Measurements from ENCODE around the gene CDHR2.

The CDHR2 gene

DNA sequence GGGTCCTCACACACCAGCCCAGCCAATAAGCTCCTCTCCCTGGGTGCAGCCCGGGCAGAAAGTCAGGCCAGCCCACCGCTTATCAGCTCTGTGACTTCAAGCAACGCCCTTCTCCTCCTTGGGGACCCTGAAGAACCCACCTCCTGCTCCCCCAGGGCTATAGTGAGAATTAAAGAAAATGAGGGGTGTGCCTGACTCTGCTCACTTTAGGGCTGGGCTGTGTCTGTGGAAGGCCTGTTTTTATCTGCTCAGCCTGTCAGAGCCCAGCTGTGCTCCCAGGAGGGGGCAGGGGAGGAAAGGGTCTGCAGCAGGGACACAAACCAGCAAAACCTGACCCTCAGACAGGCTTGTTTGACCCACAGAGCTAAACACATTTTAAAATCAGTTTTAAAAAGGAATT lies 56.9 kb downstream of the CDHR2 start:
- no peaks in the 10 kb centered on the region for H3K36me3 ChIP-seq (ENCODE audit: control insufficient read depth, insufficient read depth, low read length)
- peaks cover 17% of the 10 kb centered on the region for H3K27me3 ChIP-seq (ENCODE audit: control insufficient read depth, insufficient read depth, low read length, poor library complexity, severe bottlenecking)
- H3K27ac ChIP-seq (ENCODE audit: insufficient read depth, low read depth, low read length, poor library complexity, severe bottlenecking): no peak overlapping the region
- no peaks in the 10 kb centered on the region for H3K4me1 ChIP-seq (ENCODE audit: control insufficient read depth, insufficient read depth, low read length)
- no peaks in the 10 kb centered on the region for H3K9me3 ChIP-seq (ENCODE audit: control insufficient read depth, low read length)
- H3K4me3 ChIP-seq (ENCODE audit: insufficient read depth, low read depth, low read length): no peak overlapping the region
- WGBS, 2 experiments: 70 to 71% methylated on average over 3 of the region's 3 CpGs

DNA sequence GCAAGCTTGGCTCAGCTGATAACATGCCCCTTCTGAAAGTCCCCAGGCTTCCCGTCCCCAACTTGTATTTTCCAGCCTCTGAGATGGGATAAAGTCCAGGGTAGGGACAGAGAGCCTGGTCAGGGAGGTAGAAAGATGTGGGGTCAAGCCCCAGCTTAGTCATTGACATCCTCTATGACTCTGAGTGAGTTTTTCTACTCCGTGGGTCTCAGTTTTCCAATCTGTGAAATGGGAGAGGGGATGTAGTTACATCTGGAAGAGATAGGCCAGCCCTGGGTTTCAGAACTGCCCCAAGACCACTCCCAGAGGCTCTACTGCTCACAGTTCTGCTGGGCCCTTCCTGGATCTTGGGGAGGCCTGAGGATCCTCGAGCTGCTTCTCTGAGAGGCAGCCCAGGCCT lies 57.7 kb downstream of the CDHR2 start:
- no peak overlapping the region for H3K4me3 ChIP-seq (ENCODE audit: insufficient read depth, low read depth, low read length)
- no peaks in the 10 kb centered on the region for H3K9me3 ChIP-seq (ENCODE audit: control insufficient read depth, low read length)
- H3K4me1 ChIP-seq (ENCODE audit: control insufficient read depth, insufficient read depth, low read length): no peaks in the 10 kb centered on the region
- no peaks in the 10 kb centered on the region for H3K36me3 ChIP-seq (ENCODE audit: control insufficient read depth, insufficient read depth, low read length)
- no peak overlapping the region for H3K27ac ChIP-seq (ENCODE audit: insufficient read depth, low read depth, low read length, poor library complexity, severe bottlenecking)
- H3K27me3 ChIP-seq (ENCODE audit: control insufficient read depth, insufficient read depth, low read length, poor library complexity, severe bottlenecking): peaks cover 24% of the 10 kb centered on the region
- WGBS, 2 experiments: 92 to 94% methylated on average over 3 of the region's 3 CpGs

DNA sequence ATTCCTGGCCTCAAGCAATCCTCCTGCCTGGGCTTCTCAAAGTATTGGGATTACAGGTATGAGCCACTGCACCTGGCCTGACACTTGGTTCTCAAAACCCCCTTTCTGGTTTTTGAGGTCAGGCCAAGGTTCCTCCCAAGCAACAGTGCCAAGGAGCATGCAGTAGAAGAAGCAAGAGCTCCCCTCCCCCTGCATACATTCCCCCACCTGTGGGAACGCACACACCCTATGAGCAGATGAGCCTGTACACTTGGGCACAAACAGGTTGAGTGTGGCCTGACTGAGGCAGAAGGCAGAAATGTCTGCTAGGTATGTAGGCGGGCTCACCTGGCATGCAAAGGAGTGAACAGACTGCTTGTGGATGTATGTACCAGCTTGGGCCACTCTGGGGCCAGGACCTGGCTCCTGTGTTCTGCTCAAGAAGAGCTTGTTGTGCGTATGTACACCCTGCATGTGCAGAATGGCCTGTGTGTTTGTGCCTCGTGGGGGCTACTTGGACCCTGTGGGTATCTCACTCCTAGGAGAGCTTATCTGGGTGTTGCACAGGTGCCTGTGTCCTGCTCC lies 59.1 kb downstream of the CDHR2 start:
- no peak overlapping the region for H3K4me3 ChIP-seq (ENCODE audit: insufficient read depth, low read depth, low read length)
- H3K36me3 ChIP-seq (ENCODE audit: control insufficient read depth, insufficient read depth, low read length): no peaks in the 10 kb centered on the region
- WGBS, 2 experiments: 96 to 97% methylated on average over 4 of the region's 4 CpGs
- no peak overlapping the region for H3K27ac ChIP-seq (ENCODE audit: insufficient read depth, low read depth, low read length, poor library complexity, severe bottlenecking)
- H3K27me3 ChIP-seq (ENCODE audit: control insufficient read depth, insufficient read depth, low read length, poor library complexity, severe bottlenecking): peaks cover 25% of the 10 kb centered on the region
- H3K4me1 ChIP-seq (ENCODE audit: control insufficient read depth, insufficient read depth, low read length): no peaks in the 10 kb centered on the region
- H3K9me3 ChIP-seq (ENCODE audit: control insufficient read depth, low read length): no peaks in the 10 kb centered on the region

DNA sequence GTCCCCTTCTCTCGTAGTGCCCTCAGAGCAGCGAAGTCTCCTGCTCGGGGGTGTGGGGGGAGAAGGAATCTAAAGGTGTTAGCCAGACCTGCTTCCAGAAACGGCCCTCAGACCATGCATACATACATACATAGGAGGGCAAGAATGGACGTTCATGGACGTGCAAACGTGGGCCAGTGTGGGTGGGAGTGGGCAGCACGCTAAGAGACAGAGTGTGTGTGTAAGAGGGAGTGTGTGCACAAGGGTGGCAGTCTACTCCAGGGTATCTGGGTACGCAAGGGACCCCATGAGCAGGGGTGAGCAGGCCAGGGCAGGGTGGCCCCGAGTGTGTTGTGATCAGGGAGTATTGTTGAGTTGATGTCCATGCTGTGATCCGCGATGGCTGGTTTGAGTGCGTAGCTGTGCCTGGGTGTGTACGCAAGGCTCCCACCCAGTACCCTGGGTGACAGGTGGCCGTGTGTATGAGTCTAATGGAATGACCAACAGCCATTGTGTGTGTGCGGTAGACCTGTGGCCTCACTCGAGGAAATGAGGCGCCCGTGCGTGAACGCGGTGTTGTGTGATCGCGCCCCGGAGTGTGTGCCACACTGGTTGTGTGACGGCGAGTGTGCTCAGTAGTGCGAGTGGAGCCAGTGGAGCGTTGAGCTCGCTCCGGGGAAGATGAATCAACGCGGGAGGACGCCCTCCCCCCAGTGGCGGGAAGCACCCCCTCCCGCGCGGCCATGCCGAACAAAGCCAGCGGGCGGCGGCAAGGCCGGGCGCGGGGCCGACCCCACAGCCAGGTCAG lies 60.0 kb downstream of the CDHR2 start:
- H3K9me3 ChIP-seq (ENCODE audit: control insufficient read depth, low read length): no peaks in the 10 kb centered on the region
- H3K4me1 ChIP-seq (ENCODE audit: control insufficient read depth, insufficient read depth, low read length): no peaks in the 10 kb centered on the region
- WGBS, 2 experiments: 33 to 34% methylated on average over 46 of the region's 46 CpGs
- H3K36me3 ChIP-seq (ENCODE audit: control insufficient read depth, insufficient read depth, low read length): no peaks in the 10 kb centered on the region
- peaks cover 30% of the 10 kb centered on the region for H3K27me3 ChIP-seq (ENCODE audit: control insufficient read depth, insufficient read depth, low read length, poor library complexity, severe bottlenecking)
- peak overlapping the region; percentile 52 for H3K4me3 ChIP-seq (ENCODE audit: insufficient read depth, low read depth, low read length)
- H3K27ac ChIP-seq (ENCODE audit: insufficient read depth, low read depth, low read length, poor library complexity, severe bottlenecking): no peak overlapping the region

DNA sequence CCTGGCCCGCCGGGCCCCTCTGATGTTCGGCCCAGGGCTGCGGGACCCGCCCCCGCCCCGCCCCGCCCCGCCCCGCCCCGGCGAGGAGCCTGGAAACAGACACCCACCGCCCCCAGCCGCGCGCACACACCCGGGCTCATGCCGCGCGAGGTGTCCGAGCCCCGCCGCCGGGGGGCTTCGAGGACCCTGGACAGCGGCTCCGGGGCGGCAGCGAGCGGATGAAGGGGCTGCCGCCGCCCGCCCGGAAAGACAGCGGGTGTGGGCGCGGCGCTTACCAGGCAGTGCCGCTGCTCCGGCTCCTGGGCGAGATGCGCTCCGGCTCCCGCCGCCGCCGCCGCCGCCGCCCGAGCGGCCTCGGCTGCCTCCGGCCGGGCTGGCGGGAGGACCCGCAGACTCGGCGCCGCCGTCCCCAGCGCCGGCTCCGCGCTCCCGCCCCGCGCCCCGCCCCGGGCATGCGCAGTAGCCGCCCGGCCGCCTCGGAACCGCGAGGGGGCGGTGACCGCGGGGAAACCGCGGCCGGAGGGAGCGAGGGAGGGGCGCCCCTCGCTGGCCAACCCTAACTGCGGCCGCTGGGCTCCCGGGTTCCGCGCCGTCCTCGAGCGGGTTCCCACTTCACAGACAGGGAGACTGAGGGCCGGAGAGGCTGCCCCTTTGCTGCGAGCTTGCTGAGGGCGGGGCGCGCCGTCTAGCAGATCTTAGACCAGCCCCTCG lies 60.7 kb downstream of the CDHR2 start, which contains the start of gene GPRIN1:
Gene GPRIN1, minus strand, starts transcription at position 433 of the 711 bp plus-strand sequence. CDS start 10,322 bp downstream, outside the sequence.
- H3K4me3 ChIP-seq (ENCODE audit: insufficient read depth, low read depth, low read length): peak within 1 kb of the TSS; percentile 52
- H3K4me1 ChIP-seq (ENCODE audit: control insufficient read depth, insufficient read depth, low read length): no peaks in the 10 kb centered on the region
- no peak within 1 kb of the TSS for H3K27ac ChIP-seq (ENCODE audit: insufficient read depth, low read depth, low read length, poor library complexity, severe bottlenecking)
- 0% methylated on average over 101 of the region's 101 CpGs for WGBS, 2 experiments
- H3K36me3 ChIP-seq (ENCODE audit: control insufficient read depth, insufficient read depth, low read length): no peaks in the 10 kb centered on the region
- H3K9me3 ChIP-seq (ENCODE audit: control insufficient read depth, low read length): no peaks in the 10 kb centered on the region
- peaks cover 30% of the 10 kb centered on the region for H3K27me3 ChIP-seq (ENCODE audit: control insufficient read depth, insufficient read depth, low read length, poor library complexity, severe bottlenecking)

DNA sequence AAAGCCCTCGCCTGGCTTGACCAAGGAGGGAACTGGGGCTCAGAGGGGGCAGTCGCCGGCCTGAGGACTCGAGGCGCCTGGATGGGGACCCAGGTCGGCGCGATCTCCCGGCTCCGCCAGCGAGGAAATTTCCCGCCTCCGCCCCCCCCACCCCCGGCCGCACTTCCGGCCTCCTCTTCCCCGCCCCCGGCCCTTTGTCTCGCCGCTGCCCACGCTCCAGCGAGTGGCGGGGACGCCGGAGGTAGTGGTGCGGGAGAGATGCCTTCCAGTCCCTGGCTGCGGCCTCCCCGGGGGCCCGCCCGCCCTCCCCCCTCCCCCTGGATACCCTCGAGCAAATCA lies 61.3 kb downstream of the CDHR2 start:
- Histone ChIP-seq H3K4me3 (ENCODE audit: insufficient read depth, low read depth, low read length) (peak overlapping the region; percentile 52), H3K9me3 (ENCODE audit: control insufficient read depth, low read length) (no peaks in the 10 kb centered on the region), H3K27ac (ENCODE audit: insufficient read depth, low read depth, low read length, poor library complexity, severe bottlenecking) (no peak overlapping the region), H3K36me3 (ENCODE audit: control insufficient read depth, insufficient read depth, low read length) (no peaks in the 10 kb centered on the region), H3K4me1 (ENCODE audit: control insufficient read depth, insufficient read depth, low read length) (no peaks in the 10 kb centered on the region), H3K27me3 (ENCODE audit: control insufficient read depth, insufficient read depth, low read length, poor library complexity, severe bottlenecking) (peaks cover 32% of the 10 kb centered on the region)
- 1% methylated on average over 24 to 30 of the region's 31 CpGs for WGBS, 2 experiments

DNA sequence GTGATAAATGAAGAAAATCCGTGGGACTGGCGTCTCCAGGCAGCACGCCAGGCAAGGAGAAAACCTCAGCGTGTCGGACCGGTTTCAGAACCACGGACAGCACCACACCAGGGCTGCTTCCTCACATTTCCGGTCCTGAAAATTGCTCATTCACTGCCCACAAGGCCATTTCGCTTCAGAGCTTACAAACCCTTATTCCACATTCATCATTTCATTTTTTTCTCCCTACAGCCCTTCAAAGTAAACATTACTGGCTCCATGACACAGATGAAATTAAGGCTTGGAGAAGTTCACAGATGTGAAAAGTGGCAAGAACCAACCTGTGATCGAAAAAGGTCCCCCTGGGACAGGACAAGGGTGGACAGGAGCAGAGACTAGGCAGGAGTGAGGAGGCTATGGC lies 62.3 kb downstream of the CDHR2 start:
- Histone ChIP-seq H3K4me3 (ENCODE audit: insufficient read depth, low read depth, low read length) (no peak overlapping the region), H3K4me1 (ENCODE audit: control insufficient read depth, insufficient read depth, low read length) (no peaks in the 10 kb centered on the region), H3K27me3 (ENCODE audit: control insufficient read depth, insufficient read depth, low read length, poor library complexity, severe bottlenecking) (peaks cover 35% of the 10 kb centered on the region), H3K36me3 (ENCODE audit: control insufficient read depth, insufficient read depth, low read length) (no peaks in the 10 kb centered on the region), H3K27ac (ENCODE audit: insufficient read depth, low read depth, low read length, poor library complexity, severe bottlenecking) (no peak overlapping the region), H3K9me3 (ENCODE audit: control insufficient read depth, low read length) (no peaks in the 10 kb centered on the region)
- 19% methylated on average over 10 of the region's 10 CpGs for whole genome bisulfite sequencing, 2 experiments

DNA sequence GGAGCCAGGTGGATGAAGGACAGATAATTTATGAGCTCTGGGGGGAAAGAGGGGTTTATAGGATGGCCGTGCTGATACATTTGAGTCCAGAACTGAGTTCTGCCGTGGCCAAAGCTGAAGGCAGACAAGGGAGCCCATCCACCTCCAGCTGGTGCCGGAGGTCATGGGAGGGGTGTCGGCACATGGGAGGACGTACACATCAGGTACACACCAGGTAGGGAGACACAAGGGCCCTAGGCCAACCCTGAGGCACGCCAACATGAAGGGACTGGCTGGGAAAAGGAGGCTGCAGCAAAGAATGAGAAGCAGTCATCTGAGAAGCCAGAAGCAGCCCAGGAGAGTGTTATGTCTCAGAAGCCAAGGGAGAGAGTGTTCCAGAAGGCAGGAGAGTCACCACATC lies 62.9 kb downstream of the CDHR2 start:
- H3K27ac ChIP-seq (ENCODE audit: insufficient read depth, low read depth, low read length, poor library complexity, severe bottlenecking): no peak overlapping the region
- H3K4me1 ChIP-seq (ENCODE audit: control insufficient read depth, insufficient read depth, low read length): no peaks in the 10 kb centered on the region
- no peak overlapping the region for H3K4me3 ChIP-seq (ENCODE audit: insufficient read depth, low read depth, low read length)
- no peaks in the 10 kb centered on the region for H3K9me3 ChIP-seq (ENCODE audit: control insufficient read depth, low read length)
- no peaks in the 10 kb centered on the region for H3K36me3 ChIP-seq (ENCODE audit: control insufficient read depth, insufficient read depth, low read length)
- WGBS, 2 experiments: 89 to 92% methylated on average over 6 of the region's 6 CpGs
- H3K27me3 ChIP-seq (ENCODE audit: control insufficient read depth, insufficient read depth, low read length, poor library complexity, severe bottlenecking): peaks cover 40% of the 10 kb centered on the region

DNA sequence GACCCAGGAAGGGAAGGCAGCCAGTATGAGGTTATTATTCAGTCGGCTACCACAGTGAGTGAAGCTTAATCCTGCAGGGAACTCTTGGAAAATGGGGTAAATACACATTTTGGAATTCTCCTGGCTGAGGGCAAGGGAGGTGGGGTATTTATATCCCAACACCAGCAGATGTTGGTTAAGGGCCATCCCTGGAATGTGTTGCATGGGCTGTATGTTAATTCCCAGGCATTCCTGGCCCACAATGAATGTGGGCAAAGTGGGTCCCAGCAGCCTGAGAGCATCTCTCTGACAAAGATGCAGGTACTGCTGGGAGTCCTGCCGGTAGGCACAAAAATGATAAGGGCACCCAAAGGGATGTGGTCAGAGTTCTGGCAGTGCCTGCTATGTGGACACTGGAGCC lies 63.7 kb downstream of the CDHR2 start:
- H3K27me3 ChIP-seq (ENCODE audit: control insufficient read depth, insufficient read depth, low read length, poor library complexity, severe bottlenecking): peaks cover 48% of the 10 kb centered on the region
- H3K36me3 ChIP-seq (ENCODE audit: control insufficient read depth, insufficient read depth, low read length): no peaks in the 10 kb centered on the region
- no peak overlapping the region for H3K27ac ChIP-seq (ENCODE audit: insufficient read depth, low read depth, low read length, poor library complexity, severe bottlenecking)
- H3K4me1 ChIP-seq (ENCODE audit: control insufficient read depth, insufficient read depth, low read length): no peaks in the 10 kb centered on the region
- WGBS, 2 experiments: 74 to 78% methylated on average over 2 of the region's 2 CpGs
- H3K4me3 ChIP-seq (ENCODE audit: insufficient read depth, low read depth, low read length): no peak overlapping the region
- no peaks in the 10 kb centered on the region for H3K9me3 ChIP-seq (ENCODE audit: control insufficient read depth, low read length)

DNA sequence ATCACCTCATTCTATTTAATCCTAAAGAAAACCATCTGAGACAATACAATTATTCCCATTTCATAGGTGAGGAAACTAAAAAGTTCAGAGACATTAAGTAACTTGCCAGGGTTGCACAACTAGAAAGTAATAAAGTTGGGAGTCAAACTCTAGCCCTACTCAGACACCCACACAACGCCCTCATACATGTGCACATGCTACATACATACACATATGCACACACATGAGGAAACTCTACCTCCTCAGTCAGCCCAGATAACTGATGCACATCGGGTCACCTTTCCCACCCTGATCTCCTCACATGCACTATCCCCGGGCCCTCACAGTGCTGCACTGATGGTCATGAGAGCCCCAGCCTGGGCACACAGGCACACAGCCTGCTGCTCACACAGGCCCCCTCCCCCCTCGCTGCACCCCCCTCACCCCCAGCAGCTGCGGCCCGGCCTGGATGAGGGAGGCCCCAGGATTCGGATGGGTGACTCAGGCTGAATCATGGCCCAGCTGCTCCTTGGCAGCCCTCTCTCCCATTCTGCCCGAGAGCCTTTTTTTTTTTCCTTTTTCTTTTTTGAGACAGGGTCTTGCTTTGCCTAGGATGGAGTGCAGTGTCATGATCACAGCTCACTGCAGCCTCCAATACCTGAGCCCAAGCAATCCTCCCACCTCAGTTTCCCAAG lies 65.8 kb downstream of the CDHR2 start:
- WGBS, 2 experiments: 74 to 80% methylated on average over 7 to 8 of the region's 8 CpGs
- peaks cover 5% of the 10 kb centered on the region for H3K4me1 ChIP-seq (ENCODE audit: control insufficient read depth, insufficient read depth, low read length)
- peaks cover 60% of the 10 kb centered on the region for H3K27me3 ChIP-seq (ENCODE audit: control insufficient read depth, insufficient read depth, low read length, poor library complexity, severe bottlenecking)
- no peak overlapping the region for H3K4me3 ChIP-seq (ENCODE audit: insufficient read depth, low read depth, low read length)
- H3K27ac ChIP-seq (ENCODE audit: insufficient read depth, low read depth, low read length, poor library complexity, severe bottlenecking): no peak overlapping the region
- no peaks in the 10 kb centered on the region for H3K9me3 ChIP-seq (ENCODE audit: control insufficient read depth, low read length)
- no peaks in the 10 kb centered on the region for H3K36me3 ChIP-seq (ENCODE audit: control insufficient read depth, insufficient read depth, low read length)
